PC-3 (cell line): ENCODE results near the gene CHAMP1. TPM values are rescaled to one million over a fixed set of nuclear protein-coding genes. Genes with fewer than 3 reads are reported as not detected.

ENCODE experiments used
- ATAC-seq: fragments of 200-7000 bp; cut with Tn5 transposase; 2 replicates; pipeline ENCODE4 v1.9.1; 2020; ENCODE audit warnings: mild to moderate bottlenecking, moderate library complexity
- BruUV-seq: library from RNA; stranded (reverse); fragments of 400-500 nt; replicated peaks from 2 replicates; lab custom pipeline; 2021; lab: Mats Ljungman, UMichigan
- CTCF ChIA-PET: fragments of 300-600 bp; sonication (Branson Sonifier 250); formaldehyde crosslinking; loops from one replicate; lab custom pipeline; 2022; ENCODE audit warnings: antibody characterized with exemption; lab: Charles Lee
- POLR2A ChIA-PET: fragments of 300-600 bp; sonication (Branson Sonifier 250); formaldehyde crosslinking; loops from one replicate; lab custom pipeline; 2022; ENCODE audit warnings: antibody characterized with exemption; ENCODE audit not compliant: unreplicated experiment; lab: Charles Lee
- DNase-seq: peaks from one replicate; pipeline ENCODE4 v3.0.0-alpha.2; 2015
- H2AFZ ChIP-seq: fragments of 300-600 bp; sonication (generic); 2 replicates; pipeline ENCODE4 v1.6.0; 2016; ENCODE audit warnings: antibody characterized with exemption, low read length
- H3F3A ChIP-seq: fragments of 300-600 bp; sonication (generic); one replicate; pipeline ENCODE4 v1.6.0; 2017; ENCODE audit warnings: antibody characterized with exemption, low read length, control low read depth, mild to moderate bottlenecking; ENCODE audit not compliant: unreplicated experiment
- H3K27ac ChIP-seq: fragments of 300-600 bp; sonication (generic); 2 replicates; pipeline ENCODE4 v1.5.1; 2016; ENCODE audit warnings: mild to moderate bottlenecking, low read length
- H3K27me3 ChIP-seq: fragments of 300-600 bp; sonication (generic); 2 replicates; pipeline ENCODE4 v1.6.1; 2016; ENCODE audit warnings: low read length, mixed read lengths
- H3K36me3 ChIP-seq: fragments of 300-600 bp; sonication (generic); 2 replicates; pipeline ENCODE4 v1.6.1; 2016; ENCODE audit warnings: low read depth, mixed run types, low read length, mixed read lengths
- H3K4me1 ChIP-seq: fragments of 300-600 bp; sonication (generic); 2 replicates; pipeline ENCODE4 v1.5.1; 2016; ENCODE audit warnings: low read length; ENCODE audit not compliant: insufficient read depth
- H3K4me2 ChIP-seq: fragments of 300-600 bp; sonication (generic); 2 replicates; pipeline ENCODE4 v1.6.0; 2016; ENCODE audit warnings: low read length
- H3K4me3 ChIP-seq: fragments of 300-600 bp; sonication (generic); 2 replicates; pipeline ENCODE4 v1.5.1; 2016; ENCODE audit warnings: mild to moderate bottlenecking, low read length, mixed read lengths
- H3K79me2 ChIP-seq: fragments of 300-600 bp; sonication (generic); 2 replicates; pipeline ENCODE4 v1.6.1; 2017; ENCODE audit warnings: low read length, mixed read lengths
- H3K9ac ChIP-seq: fragments of 300-600 bp; sonication (generic); 2 replicates; pipeline ENCODE4 v1.6.0; 2016; ENCODE audit warnings: mild to moderate bottlenecking, low read length
- H3K9me2 ChIP-seq: fragments of 300-600 bp; sonication (generic); replicated peaks from 2 replicates; pipeline ENCODE4 v1.6.1; 2016; ENCODE audit warnings: mixed run types, low read length, mixed read lengths
- H3K9me3 ChIP-seq: fragments of 300-600 bp; sonication (generic); 2 replicates; pipeline ENCODE4 v1.6.1; 2016; ENCODE audit warnings: low read length, mixed read lengths
- H4K20me1 ChIP-seq: fragments of 300-600 bp; sonication (generic); 2 replicates; pipeline ENCODE4 v1.6.1; 2016; ENCODE audit warnings: low read length, mixed read lengths
- EZH2 ChIP-seq: fragments of 300-600 bp; sonication (generic); IDR thresholded peaks from one replicate; pipeline ENCODE4 v1.6.1; 2017; ENCODE audit warnings: antibody characterized with exemption, mild to moderate bottlenecking, low read length; ENCODE audit not compliant: unreplicated experiment
- EZH2phosphoT487 ChIP-seq: fragments of 300-600 bp; sonication (generic); IDR thresholded peaks from 2 replicates; pipeline ENCODE4 v1.6.1; 2018; ENCODE audit warnings: mild to moderate bottlenecking, antibody characterized with exemption, low read length, borderline replicate concordance
- intact Hi-C: fragments of 100-400 bp; cut with micrococcal nuclease; formaldehyde crosslinking; loops from 2 replicates; pipeline ENCODE4 v1.9.0; 2023
- total RNA-seq: library from RNA; depleted of rRNA; stranded (reverse); fragments of >200 nt; gene quantifications from 2 replicates; pipeline ENCODE4 v1.2.3, GENCODE V29; 2014
- TF ChIP-seq, protein P1 (sequence below): fragments of 300-600 bp; sonication (generic); conservative IDR thresholded peaks from 2 replicates; pipeline ENCODE4 v1.5.1; 2017; ENCODE audit warnings: antibody characterized with exemption, low read depth, mild to moderate bottlenecking, low read length

Gene CHAMP1
- total RNA-seq, 1 experiment from 2014 or later: 8.3 TPM

DNA sequence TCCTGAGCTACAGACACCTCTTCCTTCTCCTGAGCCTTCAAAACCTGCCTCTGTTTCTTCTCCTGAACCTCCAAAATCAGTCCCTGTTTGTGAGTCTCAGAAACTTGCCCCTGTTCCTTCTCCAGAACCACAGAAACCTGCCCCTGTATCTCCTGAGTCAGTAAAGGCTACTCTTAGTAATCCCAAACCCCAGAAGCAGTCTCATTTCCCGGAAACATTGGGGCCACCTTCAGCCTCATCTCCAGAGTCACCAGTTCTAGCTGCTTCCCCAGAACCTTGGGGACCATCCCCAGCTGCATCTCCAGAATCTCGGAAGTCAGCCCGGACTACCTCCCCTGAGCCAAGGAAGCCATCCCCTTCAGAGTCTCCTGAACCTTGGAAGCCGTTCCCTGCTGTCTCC is 10.0 kb downstream of the CHAMP1 start:
- intact Hi-C loops: no loop called here

DNA sequence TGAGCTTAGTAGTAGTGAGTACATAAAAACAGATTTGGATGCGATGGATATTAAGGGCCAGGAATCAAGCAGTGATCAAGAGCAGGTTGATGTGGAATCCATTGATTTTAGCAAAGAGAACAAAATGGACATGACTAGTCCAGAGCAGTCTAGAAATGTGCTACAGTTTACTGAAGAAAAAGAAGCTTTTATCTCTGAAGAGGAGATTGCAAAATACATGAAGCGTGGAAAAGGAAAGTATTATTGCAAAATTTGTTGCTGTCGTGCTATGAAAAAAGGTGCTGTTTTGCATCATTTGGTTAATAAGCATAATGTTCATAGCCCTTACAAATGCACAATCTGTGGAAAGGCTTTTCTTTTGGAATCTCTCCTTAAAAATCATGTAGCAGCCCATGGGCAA is 11.4 kb downstream of the CHAMP1 start:
- no peak overlapping the region for H2AFZ ChIP-seq
- peaks cover 12% of the 10 kb centered on the region; the same call in 1 of the 2 replicates for H4K20me1 ChIP-seq
- peaks cover 36% of the 10 kb centered on the region for H3K36me3 ChIP-seq
- no peak overlapping the region for H3K9ac ChIP-seq
- H3K27me3 ChIP-seq: no peaks in the 10 kb centered on the region
- H3K9me2 ChIP-seq: no peaks in the 10 kb centered on the region
- no peak overlapping the region for H3K4me3 ChIP-seq
- TSS peak; percentile 13 for BruUV-seq
- POLR2A ChIA-PET: no interaction called here
- intact Hi-C loops: no loop called here
- ATAC-seq: no peak
- TF ChIP-seq EZH2 (no peak), EZH2phosphoT487 (no peak)
- TF ChIP-seq, protein P1, sequence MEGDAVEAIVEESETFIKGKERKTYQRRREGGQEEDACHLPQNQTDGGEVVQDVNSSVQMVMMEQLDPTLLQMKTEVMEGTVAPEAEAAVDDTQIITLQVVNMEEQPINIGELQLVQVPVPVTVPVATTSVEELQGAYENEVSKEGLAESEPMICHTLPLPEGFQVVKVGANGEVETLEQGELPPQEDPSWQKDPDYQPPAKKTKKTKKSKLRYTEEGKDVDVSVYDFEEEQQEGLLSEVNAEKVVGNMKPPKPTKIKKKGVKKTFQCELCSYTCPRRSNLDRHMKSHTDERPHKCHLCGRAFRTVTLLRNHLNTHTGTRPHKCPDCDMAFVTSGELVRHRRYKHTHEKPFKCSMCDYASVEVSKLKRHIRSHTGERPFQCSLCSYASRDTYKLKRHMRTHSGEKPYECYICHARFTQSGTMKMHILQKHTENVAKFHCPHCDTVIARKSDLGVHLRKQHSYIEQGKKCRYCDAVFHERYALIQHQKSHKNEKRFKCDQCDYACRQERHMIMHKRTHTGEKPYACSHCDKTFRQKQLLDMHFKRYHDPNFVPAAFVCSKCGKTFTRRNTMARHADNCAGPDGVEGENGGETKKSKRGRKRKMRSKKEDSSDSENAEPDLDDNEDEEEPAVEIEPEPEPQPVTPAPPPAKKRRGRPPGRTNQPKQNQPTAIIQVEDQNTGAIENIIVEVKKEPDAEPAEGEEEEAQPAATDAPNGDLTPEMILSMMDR: no peak
- H3K27ac ChIP-seq: no peak overlapping the region
- no peaks in the 10 kb centered on the region for H3K4me1 ChIP-seq
- H3K79me2 ChIP-seq: peaks cover 10% of the 10 kb centered on the region
- CTCF ChIA-PET: no interaction called here
- H3F3A ChIP-seq: no peaks in the 10 kb centered on the region
- no peak for DNase-seq
- no peaks in the 10 kb centered on the region for H3K9me3 ChIP-seq
- no peak overlapping the region for H3K4me2 ChIP-seq

More for the DNA sequence above, 10.0 kb downstream of the CHAMP1 start:
- ChIA-PET CTCF (no interaction called here), POLR2A (no interaction called here)
- H3K9ac ChIP-seq: no peak overlapping the region
- H2AFZ ChIP-seq: no peak overlapping the region
- no peaks in the 10 kb centered on the region for H3F3A ChIP-seq
- ATAC-seq (no peak), DNase-seq (no peak)
- no TSS peak for BruUV-seq
- H3K4me1 ChIP-seq: peaks cover 4% of the 10 kb centered on the region; the same call in 1 of the 2 replicates
- no peaks in the 10 kb centered on the region for H3K9me2 ChIP-seq
- TF ChIP-seq, protein P1: no peak
- no peak for TF ChIP-seq EZH2
- TF ChIP-seq EZH2phosphoT487: no peak
- no peak overlapping the region for H3K27ac ChIP-seq
- H4K20me1 ChIP-seq: peaks cover 20% of the 10 kb centered on the region
- H3K36me3 ChIP-seq: peaks cover 36% of the 10 kb centered on the region
- H3K4me3 ChIP-seq: no peak overlapping the region
- H3K9me3 ChIP-seq: no peaks in the 10 kb centered on the region
- no peak overlapping the region for H3K4me2 ChIP-seq
- H3K79me2 ChIP-seq: peaks cover 22% of the 10 kb centered on the region
- H3K27me3 ChIP-seq: no peaks in the 10 kb centered on the region

DNA sequence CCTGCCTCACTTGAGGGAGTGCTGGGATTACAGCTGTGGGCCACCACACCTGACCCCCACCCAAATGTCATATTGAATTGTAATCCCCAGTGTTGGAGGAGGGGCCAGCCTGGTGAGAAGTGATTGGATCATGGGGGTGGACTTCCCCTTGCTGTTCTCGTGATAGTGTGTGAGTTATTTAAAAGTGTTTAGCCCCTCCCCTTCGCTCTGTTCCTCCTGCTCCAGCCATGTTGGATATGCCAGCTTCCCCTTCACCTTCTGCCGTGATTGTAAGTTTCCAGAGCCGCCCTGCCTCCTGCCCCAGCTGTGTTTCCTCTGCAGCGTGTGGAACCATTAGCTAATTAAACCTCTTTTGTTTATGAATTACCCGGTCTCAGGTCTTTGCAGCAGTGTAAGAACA is 13.7 kb downstream of the CHAMP1 start:
- H3K9ac ChIP-seq: no peak overlapping the region
- intact Hi-C loops: no loop called here
- no peak overlapping the region for H3K4me2 ChIP-seq
- H3K27me3 ChIP-seq: no peaks in the 10 kb centered on the region
- H3F3A ChIP-seq: no peaks in the 10 kb centered on the region
- ATAC-seq: no peak
- H3K79me2 ChIP-seq: no peaks in the 10 kb centered on the region
- TF ChIP-seq, protein P1: no peak
- no peak for TF ChIP-seq EZH2
- TF ChIP-seq EZH2phosphoT487: no peak
- POLR2A ChIA-PET: interaction anchor here (0.6 kb wide), 1 partner anchor 86 kb away, joined by 7 read pairs; no protein-coding TSS in a partner anchor
- CTCF ChIA-PET: no interaction called here
- H2AFZ ChIP-seq: no peak overlapping the region
- H3K4me1 ChIP-seq: no peaks in the 10 kb centered on the region
- H3K27ac ChIP-seq: no peak overlapping the region
- no peak for DNase-seq
- no peaks in the 10 kb centered on the region for H3K9me2 ChIP-seq
- 0 out of 2 replicates have a peak, but pooled peaks cover 5% of the 10 kb centered on the region for H4K20me1 ChIP-seq
- no TSS peak for BruUV-seq
- no peak overlapping the region for H3K4me3 ChIP-seq
- no peaks in the 10 kb centered on the region for H3K9me3 ChIP-seq
- peaks cover 27% of the 10 kb centered on the region for H3K36me3 ChIP-seq
